GM12878 (cell line): ENCODE data around the gene ZNF888. TPM values are rescaled to one million over a fixed set of nuclear protein-coding genes. Genes with fewer than 3 reads are reported as not detected.

Experiments
- ATAC-seq: fragments of 200-7000 bp; cut with Tn5 transposase; 3 replicates; pipeline ENCODE4 v1.9.1; 2020; ENCODE audit warnings: mild to moderate bottlenecking, moderate library complexity
- BruUV-seq: library from RNA; stranded (reverse); fragments of 400-500 nt; replicated peaks from 2 replicates; lab custom pipeline; 2021; lab: Mats Ljungman, UMichigan
- CTCF ChIA-PET: fragments of 300-600 bp; sonication (Branson Sonifier 250); formaldehyde crosslinking; extraction: SDS; loops from one replicate; lab custom pipeline; 2021; ENCODE audit warnings: inconsistent platforms; lab: Yijun Ruan, JAX
- POLR2A ChIA-PET: fragments of 350-600 bp; formaldehyde crosslinking; extraction: SDS; loops from one replicate; lab custom pipeline; 2021; ENCODE audit warnings: inconsistent platforms; lab: Charles Lee
- RAD21 ChIA-PET: fragments of 300-600 bp; sonication (Branson Sonifier 250); formaldehyde crosslinking; loops from one replicate; lab custom pipeline; 2023; ENCODE audit warnings: antibody characterized with exemption; ENCODE audit not compliant: unreplicated experiment; lab: Charles Lee
- SMC1A ChIA-PET: fragments of 300-600 bp; sonication (Branson Sonifier 250); formaldehyde crosslinking; loops from one replicate; lab custom pipeline; 2023; ENCODE audit not compliant: unreplicated experiment, uncharacterized antibody; lab: Charles Lee
- DNase-seq: peaks from one replicate; pipeline ENCODE4 v3.0.0-alpha.2; 2011; ENCODE audit warnings: low read depth, low spot score
- FAIRE-seq: peaks from 3 replicates; lab custom pipeline; 2011; peaks lifted over from hg19 to GRCh38; lab: Jason Lieb, UNC
- H2AFZ ChIP-seq: 2 replicates; pipeline ENCODE4 v1.6.0; 2011; ENCODE audit warnings: low read depth, low read length, control low read depth; ENCODE audit not compliant: control insufficient read depth
- H3K27ac ChIP-seq: 2 replicates; pipeline ENCODE4 v1.5.1; 2011; ENCODE audit warnings: control low read depth; ENCODE audit not compliant: control insufficient read depth, insufficient read depth
- H3K27me3 ChIP-seq, 2 experiments: replicated peaks in 1 of 2; 2 replicates each; pipeline versions ENCODE4 v1.6.0 to v1.6.1; 2011; ENCODE audit warnings: low read length in 1 of 2; ENCODE audit not compliant: control insufficient read depth in 2 of 2, insufficient read depth in 2 of 2
- H3K36me3 ChIP-seq, 2 experiments: 2 replicates each; pipeline ENCODE4 v1.5.1; 2011; ENCODE audit warnings: low read length in 1 of 2; ENCODE audit not compliant: control insufficient read depth in 2 of 2, insufficient read depth in 2 of 2
- H3K4me1 ChIP-seq: 2 replicates; pipeline ENCODE4 v1.6.1; 2011; ENCODE audit warnings: mild to moderate bottlenecking, low read length, moderate library complexity, mixed read lengths; ENCODE audit not compliant: control insufficient read depth, insufficient read depth
- H3K4me2 ChIP-seq: 2 replicates; pipeline ENCODE4 v1.6.0; 2011; ENCODE audit warnings: control low read depth; ENCODE audit not compliant: control insufficient read depth, insufficient read depth
- H3K4me3 ChIP-seq: fragments of 200-600 bp; sonication (generic); 2 replicates; pipeline ENCODE4 v1.5.1; 2016
- H3K79me2 ChIP-seq: 2 replicates; pipeline ENCODE4 v1.6.0; 2011; ENCODE audit warnings: low read length; ENCODE audit not compliant: control insufficient read depth, insufficient read depth
- H3K9ac ChIP-seq: 2 replicates; pipeline ENCODE4 v1.8.0; 2011; ENCODE audit warnings: low read length, control low read depth, mixed read lengths; ENCODE audit not compliant: control insufficient read depth, insufficient read depth
- H3K9me3 ChIP-seq: replicated peaks from 3 replicates; pipeline ENCODE4 v1.5.1; 2011; ENCODE audit warnings: mild to moderate bottlenecking, low read length; ENCODE audit not compliant: control insufficient read depth, insufficient read depth
- H4K20me1 ChIP-seq: 2 replicates; pipeline ENCODE4 v1.6.0; 2011; ENCODE audit not compliant: control insufficient read depth, insufficient read depth
- FOXK2 ChIP-seq: fragments of 450-650 bp; IDR thresholded peaks from 2 replicates; pipeline ENCODE4 v1.6.1; 2017; ENCODE audit warnings: mild to moderate bottlenecking, moderate library complexity
- GATAD2B ChIP-seq: fragments of 450-650 bp; conservative IDR thresholded peaks from 2 replicates; pipeline ENCODE4 v1.6.1; 2017; ENCODE audit warnings: low read depth, mild to moderate bottlenecking, moderate library complexity
- KAT2A ChIP-seq: conservative IDR thresholded peaks from 2 replicates; pipeline ENCODE4 v1.6.1; 2011; ENCODE audit warnings: low read depth, low read length; ENCODE audit not compliant: control insufficient read depth
- NBN ChIP-seq: fragments of 450-650 bp; IDR thresholded peaks from 2 replicates; pipeline ENCODE4 v1.6.1; 2016
- NRF1 ChIP-seq: conservative IDR thresholded peaks from 2 replicates; pipeline ENCODE4 v1.6.1; 2011; ENCODE audit warnings: mild to moderate bottlenecking, low read depth, low read length, improper control_type of control experiment
- PAX5 ChIP-seq: IDR thresholded peaks from 2 replicates; pipeline ENCODE4 v1.6.1; 2011; ENCODE audit warnings: low read depth, low read length, borderline replicate concordance
- RCOR1 ChIP-seq: conservative IDR thresholded peaks from 2 replicates; pipeline ENCODE4 v1.6.1; 2012; ENCODE audit warnings: low read depth, low read length, improper control_type of control experiment
- SIX5 ChIP-seq: IDR thresholded peaks from 2 replicates; pipeline ENCODE4 v1.6.1; 2011; ENCODE audit warnings: mild to moderate bottlenecking, low read depth, low read length, moderate library complexity; ENCODE audit not compliant: severe bottlenecking
- SMC3 ChIP-seq: IDR thresholded peaks from 2 replicates; pipeline ENCODE4 v1.6.1; 2011; ENCODE audit warnings: low read length, improper control_type of control experiment, borderline replicate concordance
- TCF7 ChIP-seq: IDR thresholded peaks from 2 replicates; pipeline ENCODE4 v1.6.1; 2014; ENCODE audit warnings: antibody characterized with exemption, borderline replicate concordance
- WRNIP1 ChIP-seq: IDR thresholded peaks from 2 replicates; pipeline ENCODE4 v1.6.1; 2011; ENCODE audit warnings: low read depth, low read length, improper control_type of control experiment, borderline replicate concordance
- ZNF207 ChIP-seq: fragments of 450-650 bp; IDR thresholded peaks from 2 replicates; pipeline ENCODE4 v1.6.1; 2014; ENCODE audit warnings: antibody characterized with exemption, mild to moderate bottlenecking, borderline replicate concordance
- ZNF687 ChIP-seq: fragments of 450-650 bp; IDR thresholded peaks from 2 replicates; pipeline ENCODE4 v1.6.1; 2017; ENCODE audit warnings: mild to moderate bottlenecking, moderate library complexity
- WGBS: methylation state at CpG from one replicate; pipeline ENCODE4 v1.1.6; 2016; ENCODE audit warnings: low lambda C conversion rate; ENCODE audit not compliant: insufficient replicate concordance, insufficient coverage; ENCODE audit errors: missing lambda C conversion rate; 5-methylcytosine and 5-hydroxymethylcytosine counted together
- in situ Hi-C: fragments of 300-500 bp; cut with MboI; formaldehyde crosslinking; loops from 9 replicates; pipeline ENCODE4 v1.14.3; 2018; ENCODE audit warnings: mixed read lengths
- intact Hi-C: fragments of 100-400 bp; cut with micrococcal nuclease; formaldehyde crosslinking; loops from one replicate; pipeline ENCODE4 v1.14.2; 2022; ENCODE audit not compliant: unreplicated experiment
- polyA plus RNA-seq, 11 experiments: library from polyadenylated mRNA; depleted of rRNA in 4 of 11; unstranded in 6 of 11; stranded (reverse) in 5 of 11; fragments of >200 nt; fragmentation: Nextera tagmentation in 4 of 11; fragmentation: Illumina TruSeq in 1 of 11; extraction: Ambion mirVana in 4 of 11; extraction: Trizol in 1 of 11; gene quantifications; 1 replicate in 1 of 11; 2 replicates in 10 of 11; pipeline versions ENCODE4 v1.2.1 to v1.2.3, GENCODE V29; 2011 to 2016; ENCODE audit warnings: inconsistent platforms in 2 of 11, missing spikeins in 2 of 11, low read depth in 1 of 11
- total RNA-seq, 4 experiments: library from RNA; depleted of rRNA in 3 of 4; stranded (reverse); fragments of >200 nt in 3 of 4; fragmentation: Illumina TruSeq in 1 of 4; extraction: Trizol in 1 of 4; gene quantifications; 2 replicates each; pipeline versions ENCODE4 v1.2.1 to v1.2.3, GENCODE V29; 2013 to 2021
- TF ChIP-seq, protein P1 (sequence below): fragments of 450-650 bp; formaldehyde crosslinking; IDR thresholded peaks from 2 replicates; pipeline ENCODE4 v1.4.0; 2020; ENCODE audit warnings: mild to moderate bottlenecking, moderate library complexity

The ZNF888 gene
- total and polyA plus RNA-seq, 10 of the 15 experiments (the other 5 are each of a cell fraction or from before 2014, with no cell fraction given): 0.26 to 4.3 (median 2.7) TPM

DNA sequence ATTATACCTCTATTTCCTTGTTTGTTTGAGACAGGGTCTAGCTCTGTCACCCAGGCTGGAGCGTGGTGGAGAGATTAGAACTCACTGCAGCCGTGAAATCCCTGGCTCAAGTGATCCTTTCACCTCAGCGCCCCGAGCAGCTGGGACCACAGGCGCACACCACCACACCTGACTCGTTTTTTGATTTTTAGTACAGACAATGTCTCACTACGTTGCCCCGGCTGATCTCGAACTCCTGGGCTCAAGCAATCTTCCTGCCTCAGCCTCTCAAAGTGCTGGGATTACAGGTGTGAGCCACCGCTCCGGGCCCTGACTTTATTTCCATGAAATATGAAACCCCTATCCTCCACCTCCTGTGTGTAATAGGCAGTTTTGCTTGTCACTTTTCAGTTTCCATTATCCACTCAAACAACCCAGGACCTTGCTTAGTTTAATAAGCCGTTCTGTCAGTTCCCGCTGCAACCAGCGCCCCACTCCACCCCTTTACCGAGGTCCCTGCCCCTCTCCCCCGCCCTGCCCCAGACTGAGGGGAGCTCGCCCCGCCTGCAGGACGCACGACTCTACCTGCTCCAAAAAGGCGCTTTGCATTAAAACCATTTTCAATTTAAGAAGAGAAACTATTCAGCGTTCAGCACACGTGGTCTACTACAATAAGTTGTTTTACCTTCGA lies 22.6 kb upstream of the ZNF888 start:
- DNase-seq (no peak), FAIRE-seq (no peak), ATAC-seq (no peak)
- no TSS peak for BruUV-seq
- ChIA-PET POLR2A (no interaction called here), CTCF (no interaction called here), SMC1A (no interaction called here), RAD21 (no interaction called here)
- H2AFZ ChIP-seq: no peak overlapping the region
- no peaks in the 10 kb centered on the region for H3K27me3 ChIP-seq
- peaks cover 4% of the 10 kb centered on the region for H3K79me2 ChIP-seq
- no peak overlapping the region for H3K9ac ChIP-seq
- no peaks in the 10 kb centered on the region for H4K20me1 ChIP-seq
- H3K4me1 ChIP-seq: no peaks in the 10 kb centered on the region
- over 99% methylated on average over 23 of the region's 24 CpGs for WGBS
- H3K4me3 ChIP-seq: no peak overlapping the region
- intact Hi-C loops: no loop called here
- no peaks in the 10 kb centered on the region; a peak in 1 of 4 replicates for H3K36me3 ChIP-seq
- no peak overlapping the region for H3K4me2 ChIP-seq
- H3K9me3 ChIP-seq: peaks cover 8% of the 10 kb centered on the region; the same call in 2 of the 3 replicates
- in situ Hi-C loops: no loop called here
- H3K27ac ChIP-seq: no peak overlapping the region
- TF ChIP-seq SIX5 (no peak), NRF1 (no peak), RCOR1 (no peak), GATAD2B (no peak), KAT2A (no peak), NBN (no peak), FOXK2 (no peak), PAX5 (no peak), ZNF207 (no peak), WRNIP1 (no peak), TCF7 (no peak), ZNF687 (no peak), SMC3 (no peak)
- TF ChIP-seq, protein P1, sequence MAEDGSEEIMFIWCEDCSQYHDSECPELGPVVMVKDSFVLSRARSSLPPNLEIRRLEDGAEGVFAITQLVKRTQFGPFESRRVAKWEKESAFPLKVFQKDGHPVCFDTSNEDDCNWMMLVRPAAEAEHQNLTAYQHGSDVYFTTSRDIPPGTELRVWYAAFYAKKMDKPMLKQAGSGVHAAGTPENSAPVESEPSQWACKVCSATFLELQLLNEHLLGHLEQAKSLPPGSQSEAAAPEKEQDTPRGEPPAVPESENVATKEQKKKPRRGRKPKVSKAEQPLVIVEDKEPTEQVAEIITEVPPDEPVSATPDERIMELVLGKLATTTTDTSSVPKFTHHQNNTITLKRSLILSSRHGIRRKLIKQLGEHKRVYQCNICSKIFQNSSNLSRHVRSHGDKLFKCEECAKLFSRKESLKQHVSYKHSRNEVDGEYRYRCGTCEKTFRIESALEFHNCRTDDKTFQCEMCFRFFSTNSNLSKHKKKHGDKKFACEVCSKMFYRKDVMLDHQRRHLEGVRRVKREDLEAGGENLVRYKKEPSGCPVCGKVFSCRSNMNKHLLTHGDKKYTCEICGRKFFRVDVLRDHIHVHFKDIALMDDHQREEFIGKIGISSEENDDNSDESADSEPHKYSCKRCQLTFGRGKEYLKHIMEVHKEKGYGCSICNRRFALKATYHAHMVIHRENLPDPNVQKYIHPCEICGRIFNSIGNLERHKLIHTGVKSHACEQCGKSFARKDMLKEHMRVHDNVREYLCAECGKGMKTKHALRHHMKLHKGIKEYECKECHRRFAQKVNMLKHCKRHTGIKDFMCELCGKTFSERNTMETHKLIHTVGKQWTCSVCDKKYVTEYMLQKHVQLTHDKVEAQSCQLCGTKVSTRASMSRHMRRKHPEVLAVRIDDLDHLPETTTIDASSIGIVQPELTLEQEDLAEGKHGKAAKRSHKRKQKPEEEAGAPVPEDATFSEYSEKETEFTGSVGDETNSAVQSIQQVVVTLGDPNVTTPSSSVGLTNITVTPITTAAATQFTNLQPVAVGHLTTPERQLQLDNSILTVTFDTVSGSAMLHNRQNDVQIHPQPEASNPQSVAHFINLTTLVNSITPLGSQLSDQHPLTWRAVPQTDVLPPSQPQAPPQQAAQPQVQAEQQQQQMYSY: no peak
